ENCODE results near the gene CLRN3. TPM values are rescaled to one million over a fixed set of nuclear protein-coding genes. Genes with fewer than 3 reads are reported as not detected.

Gene CLRN3
- total and polyA plus RNA-seq, 2 donors (not counting 1 experiment from before 2014, with no cell fraction given), result not detected

- DNase-seq (ENCODE audit: low read depth in 2 of 2), result no peak
- H3K9ac ChIP-seq (ENCODE audit: insufficient read depth, low read length), result no peak overlapping the region
- H3K4me3 ChIP-seq (replicated peaks in 1 of 4; ENCODE audit: control extremely low read depth in 1 of 4, insufficient read depth in 1 of 4, low read depth in 3 of 4, low read length in 4 of 4), result no peak overlapping the region
- H4K20me1 ChIP-seq (ENCODE audit: control insufficient read depth, extremely low read depth, insufficient read depth, low read length), result no peaks in the 10 kb centered on the region
- H3K4me2 ChIP-seq (ENCODE audit: extremely low read depth, insufficient read depth, low read length), result no peak overlapping the region
- H3K27me3 ChIP-seq (ENCODE audit: control insufficient read depth, insufficient read depth, low read length), result no peaks in the 10 kb centered on the region
- no peaks in the 10 kb centered on the region for H3K9me3 ChIP-seq (ENCODE audit: control insufficient read depth, insufficient read depth, low read depth, low read length)
- H3K4me1 ChIP-seq (ENCODE audit: control insufficient read depth, extremely low read depth, insufficient read depth, low read length), result peaks cover 18% of the 10 kb centered on the region
- TF ChIP-seq EZH2 (IDR thresholded peaks at IDR 0.05; ENCODE audit: low read length, missing control alignments) (no peak), CTCF (conservative IDR thresholded peaks at IDR 0.05 in 1 of 2, IDR thresholded peaks at IDR 0.05 in 1 of 2; ENCODE audit: low read depth in 1 of 2, low read length in 2 of 2) (no peak)
- H3K27ac ChIP-seq (ENCODE audit: insufficient read depth, low read length), result no peak overlapping the region
- H3K36me3 ChIP-seq (ENCODE audit: control insufficient read depth, insufficient read depth, low read length), result no peaks in the 10 kb centered on the region
- no peak overlapping the region for H2AFZ ChIP-seq (ENCODE audit: low read length)
- H3K79me2 ChIP-seq (ENCODE audit: control insufficient read depth, insufficient read depth, low read length), result no peaks in the 10 kb centered on the region
Observed at GRCh38 chr10:127909716-127910463, 17.1 kb upstream of the CLRN3 start.

GRCh38 chr10:127908959-127909267 lies 16.2 kb upstream of the CLRN3 start:
- Histone ChIP-seq H3K9ac (ENCODE audit: insufficient read depth, low read length) (no peak overlapping the region), H3K36me3 (ENCODE audit: control insufficient read depth, insufficient read depth, low read length) (no peaks in the 10 kb centered on the region), H2AFZ (ENCODE audit: low read length) (no peak overlapping the region), H3K79me2 (ENCODE audit: control insufficient read depth, insufficient read depth, low read length) (no peaks in the 10 kb centered on the region), H3K4me3 (replicated peaks in 1 of 4; ENCODE audit: control extremely low read depth in 1 of 4, insufficient read depth in 1 of 4, low read depth in 3 of 4, low read length in 4 of 4) (no peak overlapping the region), H3K27ac (ENCODE audit: insufficient read depth, low read length) (peak overlapping the region; percentile 51), H3K9me3 (ENCODE audit: control insufficient read depth, insufficient read depth, low read depth, low read length) (no peaks in the 10 kb centered on the region), H3K27me3 (ENCODE audit: control insufficient read depth, insufficient read depth, low read length) (no peaks in the 10 kb centered on the region), H3K4me1 (ENCODE audit: control insufficient read depth, extremely low read depth, insufficient read depth, low read length) (peaks cover 18% of the 10 kb centered on the region), H4K20me1 (ENCODE audit: control insufficient read depth, extremely low read depth, insufficient read depth, low read length) (no peaks in the 10 kb centered on the region), H3K4me2 (ENCODE audit: extremely low read depth, insufficient read depth, low read length) (no peak overlapping the region)
- TF ChIP-seq EZH2 (IDR thresholded peaks at IDR 0.05; ENCODE audit: low read length, missing control alignments), result no peak
- DNase-seq (ENCODE audit: low read depth in 2 of 2), result no peak

- TF ChIP-seq CTCF (conservative IDR thresholded peaks at IDR 0.05 in 1 of 2, IDR thresholded peaks at IDR 0.05 in 1 of 2; ENCODE audit: low read depth in 1 of 2, low read length in 2 of 2) (no peak), EZH2 (IDR thresholded peaks at IDR 0.05; ENCODE audit: low read length, missing control alignments) (no peak)
- H3K9ac ChIP-seq (ENCODE audit: insufficient read depth, low read length), result no peak overlapping the region
- peak; percentile 73 to 92 for DNase-seq (ENCODE audit: low read depth in 2 of 2)
- no peaks in the 10 kb centered on the region for H4K20me1 ChIP-seq (ENCODE audit: control insufficient read depth, extremely low read depth, insufficient read depth, low read length)
- peak overlapping the region; percentile 71 for H3K4me2 ChIP-seq (ENCODE audit: extremely low read depth, insufficient read depth, low read length)
- peak overlapping the region; percentile 59 for H3K27ac ChIP-seq (ENCODE audit: insufficient read depth, low read length)
- no peaks in the 10 kb centered on the region for H3K36me3 ChIP-seq (ENCODE audit: control insufficient read depth, insufficient read depth, low read length)
- H3K27me3 ChIP-seq (ENCODE audit: control insufficient read depth, insufficient read depth, low read length), result no peaks in the 10 kb centered on the region
- H2AFZ ChIP-seq (ENCODE audit: low read length), result no peak overlapping the region
- peak overlapping the region in 1 of 4 experiments; percentile 55 for H3K4me3 ChIP-seq (replicated peaks in 1 of 4; ENCODE audit: control extremely low read depth in 1 of 4, insufficient read depth in 1 of 4, low read depth in 3 of 4, low read length in 4 of 4)
- H3K9me3 ChIP-seq (ENCODE audit: control insufficient read depth, insufficient read depth, low read depth, low read length), result no peaks in the 10 kb centered on the region
- H3K4me1 ChIP-seq (ENCODE audit: control insufficient read depth, extremely low read depth, insufficient read depth, low read length), result peaks cover 18% of the 10 kb centered on the region
- H3K79me2 ChIP-seq (ENCODE audit: control insufficient read depth, insufficient read depth, low read length), result no peaks in the 10 kb centered on the region
Observed at GRCh38 chr10:127908106-127908958, 15.6 kb upstream of the CLRN3 start.
